Erythroblast (primary cell): ENCODE results near the gene NOD1.

Experiments
- GATA1 ChIP-seq: IDR thresholded peaks from 2 replicates; pipeline ENCODE4 v1.6.1; 2011; ENCODE audit warnings: low read depth, mild to moderate bottlenecking, control low read depth, low read length, moderate library complexity
- POLR2A ChIP-seq: IDR thresholded peaks from 2 replicates; pipeline ENCODE4 v1.6.1; 2011; ENCODE audit warnings: mild to moderate bottlenecking, low read length

- no peak for TF ChIP-seq POLR2A
- TF ChIP-seq GATA1 = no peak
These were observed 98.3 kb downstream of the NOD1 start for GRCh38 chr7:30380294-30380693.
